RPMI8226 (cell line): ENCODE data around the gene VPS39.

Experiments
- DNase-seq: peaks from one replicate; pipeline ENCODE4 v3.0.0-alpha.2; 2015

VPS39 gene

GRCh38 chr15:42144841-42145375 is 63.2 kb downstream of the VPS39 start:
- DNase-seq: no peak

GRCh38 chr15:42143866-42144625 is 64.1 kb downstream of the VPS39 start:
- no peak for DNase-seq

GRCh38 chr15:42143356-42143755 is 64.7 kb downstream of the VPS39 start:
- DNase-seq: no peak

GRCh38 chr15:42141795-42142667 is 66.1 kb downstream of the VPS39 start:
- no peak for DNase-seq

- DNase-seq: no peak
Measured at GRCh38 chr15:42141246-42141645, 66.9 kb downstream of the VPS39 start.

GRCh38 chr15:42140383-42141070 is 67.6 kb downstream of the VPS39 start:
- DNase-seq: no peak

- no peak for DNase-seq
Measured at GRCh38 chr15:42139596-42139995, 68.5 kb downstream of the VPS39 start.

- DNase-seq: no peak
Measured at GRCh38 chr15:42138968-42139386, 69.1 kb downstream of the VPS39 start.

GRCh38 chr15:42138411-42138810 is 69.7 kb downstream of the VPS39 start:
- DNase-seq: no peak

GRCh38 chr15:42137461-42138261 is 70.4 kb downstream of the VPS39 start:
- peak; percentile 55 for DNase-seq

- no peak for DNase-seq
Measured at GRCh38 chr15:42136513-42136912, 71.6 kb downstream of the VPS39 start.

GRCh38 chr15:42135351-42135750 is 72.8 kb downstream of the VPS39 start:
- no peak for DNase-seq

GRCh38 chr15:42134617-42135245 is 73.4 kb downstream of the VPS39 start:
- DNase-seq: no peak

GRCh38 chr15:42133886-42134502 is 74.1 kb downstream of the VPS39 start:
- DNase-seq: peak; percentile 72

GRCh38 chr15:42133356-42133755 is 74.7 kb downstream of the VPS39 start:
- no peak for DNase-seq

GRCh38 chr15:42131826-42132806 is 76.0 kb downstream of the VPS39 start:
- DNase-seq: peak; percentile 35

GRCh38 chr15:42131006-42131405 is 77.1 kb downstream of the VPS39 start:
- DNase-seq: no peak

- DNase-seq: no peak
Measured at GRCh38 chr15:42130246-42130986, 77.7 kb downstream of the VPS39 start.

GRCh38 chr15:42129364-42129763 is 78.7 kb downstream of the VPS39 start:
- no peak for DNase-seq
